GM19328 (cell line): ENCODE data around the gene SYT1.
A peak's percentile ranks its signal among the peaks of the same experiment; 100 is the strongest.

Source experiments
- ATAC-seq: cut with Tn5 transposase; IDR thresholded peaks from one replicate; pipeline ENCODE4 v1.9.1; 2021; ENCODE audit warnings: mild to moderate bottlenecking, moderate library complexity; ENCODE audit not compliant: unreplicated experiment

The SYT1 gene

DNA sequence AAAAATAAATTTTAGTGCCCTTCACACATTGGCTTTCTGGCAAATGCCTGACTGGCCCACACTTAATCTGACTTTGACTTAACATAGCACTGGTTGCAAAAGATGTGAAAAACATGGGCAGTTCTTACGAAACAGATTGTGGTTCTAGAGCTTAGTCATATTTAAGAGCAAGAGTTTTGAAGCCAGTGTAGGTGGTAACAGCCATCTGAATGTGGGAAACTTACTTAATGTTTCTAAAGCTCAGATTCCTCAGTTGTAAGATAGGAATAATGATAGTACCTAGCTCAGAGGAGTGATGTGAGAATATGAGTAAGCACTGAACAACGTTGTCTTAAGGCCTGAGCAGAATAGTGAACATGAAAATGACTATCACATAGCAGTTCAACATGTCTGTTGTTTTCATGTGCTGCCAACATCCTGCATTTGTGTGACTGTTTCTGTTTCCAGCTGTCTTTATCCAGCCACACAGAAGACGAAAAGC lies 262.7 kb downstream of the SYT1 start:
- peak; percentile 90 for ATAC-seq

DNA sequence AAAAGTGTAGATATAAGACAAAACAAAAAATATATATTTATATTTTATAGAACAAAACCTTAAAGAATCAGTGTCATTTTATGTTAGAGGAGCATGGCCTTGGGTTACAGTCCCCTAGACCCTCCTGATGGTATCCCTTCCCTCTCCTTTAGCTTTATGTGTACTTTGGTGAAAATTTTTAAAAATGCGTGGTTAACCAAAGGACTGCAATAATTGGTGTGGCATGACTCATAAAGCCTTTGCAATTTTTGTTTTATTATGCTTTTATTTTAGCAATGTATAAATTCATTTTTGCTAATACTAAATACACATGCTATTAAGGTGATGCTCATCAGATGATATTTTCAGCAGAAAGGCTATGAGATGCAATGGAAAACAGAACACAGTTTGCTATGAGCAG lies 264.4 kb downstream of the SYT1 start:
- no peak for ATAC-seq

DNA sequence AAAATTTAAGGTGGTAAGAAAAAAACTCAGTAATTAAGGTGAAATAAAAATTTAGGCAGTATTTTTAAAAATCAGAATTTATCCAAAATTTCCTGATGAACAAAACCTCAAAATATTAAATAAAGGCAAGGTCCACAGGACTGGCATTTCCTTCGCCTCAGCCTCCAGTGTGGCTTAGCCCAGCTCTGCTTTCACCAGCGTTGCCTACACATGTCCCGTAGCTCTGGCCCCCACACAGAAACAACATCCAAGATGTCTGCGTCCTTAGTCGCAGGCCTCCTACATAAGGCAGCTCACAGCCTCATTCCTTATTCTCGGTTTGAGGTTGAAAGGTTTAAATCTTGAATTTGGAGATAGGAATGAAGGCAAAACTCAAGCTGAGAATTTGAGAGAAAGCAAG lies 274.3 kb downstream of the SYT1 start:
- ATAC-seq: no peak

DNA sequence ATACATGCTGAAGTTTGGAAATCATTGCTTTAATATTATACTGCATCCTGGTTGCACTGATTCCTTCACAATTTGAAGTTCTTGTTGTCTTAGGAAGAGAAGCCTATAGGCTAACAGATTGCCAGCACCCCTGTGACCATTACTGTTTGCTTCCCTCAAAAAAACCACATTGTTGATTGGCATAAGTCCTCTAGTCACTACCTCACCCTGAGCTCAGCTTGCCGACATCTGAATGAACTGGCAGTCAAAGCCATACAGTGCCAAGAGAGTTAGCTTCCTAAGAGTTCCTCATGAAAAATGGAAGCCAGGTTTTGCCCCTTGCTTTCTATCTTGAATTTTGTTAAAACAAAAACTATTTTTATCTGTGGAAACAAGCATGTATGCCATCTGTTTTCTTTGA lies 276.1 kb downstream of the SYT1 start:
- no peak for ATAC-seq

DNA sequence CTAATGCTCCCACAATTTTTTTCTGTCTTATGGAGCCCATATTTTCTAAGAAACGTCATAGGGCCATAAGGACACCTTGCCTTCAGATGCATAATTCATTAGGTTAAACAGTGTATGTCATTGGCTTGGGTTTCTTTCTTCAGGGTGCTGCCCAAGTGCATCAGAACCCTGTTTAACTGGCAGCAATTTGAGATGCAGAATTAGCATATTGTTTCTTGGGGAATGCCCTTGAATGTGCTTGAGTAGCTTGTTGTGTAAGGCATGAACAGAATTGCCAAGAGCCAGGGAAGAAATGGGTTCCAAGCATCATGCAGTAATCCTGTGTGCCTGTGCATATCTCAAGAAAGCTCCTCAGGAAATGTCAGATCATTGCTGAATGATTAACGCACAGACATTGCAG lies 277.2 kb downstream of the SYT1 start:
- ATAC-seq: no peak

DNA sequence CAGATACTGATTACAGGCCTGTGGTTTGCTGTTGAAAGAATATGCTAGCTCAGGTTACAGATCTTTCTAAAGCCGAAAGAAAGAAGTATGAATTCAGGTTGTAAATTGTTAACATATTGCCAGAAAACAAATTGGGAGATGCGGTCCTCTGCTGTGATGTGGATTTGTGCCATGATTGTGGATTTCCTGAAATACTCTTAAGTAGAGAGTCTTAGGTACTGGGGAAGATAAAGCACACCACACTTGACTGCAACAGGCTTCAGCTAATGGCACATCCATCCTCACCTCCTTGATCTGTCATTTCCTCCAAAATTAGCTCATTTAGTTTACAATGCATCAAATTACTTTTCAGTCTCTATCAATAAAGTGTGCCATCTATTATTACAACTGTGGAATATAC lies 279.2 kb downstream of the SYT1 start:
- no peak for ATAC-seq

DNA sequence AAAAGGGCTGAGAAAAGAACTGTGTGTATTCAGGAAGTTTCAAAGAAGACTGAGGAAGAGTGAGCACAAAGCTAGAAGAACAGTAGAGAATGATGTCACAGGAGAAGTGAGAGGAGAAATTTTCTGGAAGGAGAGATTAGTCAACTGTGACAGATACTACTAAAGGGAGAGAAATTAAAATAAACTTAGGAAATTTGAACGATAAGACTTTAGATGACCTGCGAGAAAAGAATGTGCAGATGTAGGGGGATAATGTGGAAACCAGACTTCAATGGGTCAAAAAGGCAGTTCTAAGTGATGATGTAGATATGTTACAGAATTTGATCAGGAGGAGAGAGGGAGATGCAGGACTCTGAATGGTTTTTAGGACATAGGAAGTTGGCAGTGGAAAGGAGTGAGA lies 287.4 kb downstream of the SYT1 start:
- no peak for ATAC-seq

DNA sequence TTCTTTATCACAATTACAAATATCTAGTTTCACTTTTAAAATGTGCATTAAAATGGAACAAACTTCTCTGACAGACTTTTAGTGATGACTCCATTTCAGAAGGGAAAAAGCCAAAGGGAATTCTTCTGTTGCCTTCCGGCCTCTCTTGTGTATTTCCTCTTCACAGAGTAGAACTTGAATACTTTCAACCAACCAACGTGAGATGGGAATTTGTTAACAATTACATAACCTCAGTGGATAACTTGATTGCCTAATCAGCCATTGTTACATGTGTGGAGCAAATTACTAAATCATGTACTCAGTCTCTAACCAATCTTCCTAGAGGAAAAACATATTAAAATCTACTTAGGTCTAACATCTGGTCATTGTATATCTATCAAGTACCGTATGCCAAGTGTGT lies 291.1 kb downstream of the SYT1 start:
- ATAC-seq: no peak

DNA sequence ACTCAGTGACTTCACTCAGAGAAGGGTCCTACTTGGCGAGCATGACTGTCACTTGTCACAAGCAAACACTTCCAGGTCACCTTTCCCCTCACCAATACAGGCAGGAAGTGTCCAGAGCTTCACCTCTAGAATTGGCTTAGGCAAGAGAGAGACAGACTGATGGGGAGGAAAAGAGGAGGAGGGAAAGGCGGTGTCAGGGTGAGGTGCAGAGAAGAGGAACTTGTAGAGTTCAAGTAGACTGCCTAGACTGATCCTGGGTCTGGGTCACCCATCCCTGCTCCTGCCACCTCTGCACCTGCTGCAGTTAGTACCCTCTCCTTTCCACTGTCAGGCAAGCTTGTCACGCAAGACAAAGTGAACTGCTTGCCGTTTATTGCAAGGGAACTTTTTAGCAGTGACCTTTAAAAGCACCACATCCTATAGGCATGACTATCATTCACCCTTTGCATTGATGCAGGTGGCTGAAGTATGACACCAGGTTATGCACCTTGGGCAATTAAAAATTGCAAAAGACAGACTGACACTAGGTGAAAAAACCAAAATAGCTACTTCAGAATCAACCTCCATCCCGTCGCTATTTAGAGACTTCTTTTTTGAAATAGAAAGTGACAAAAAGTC lies 292.4 kb downstream of the SYT1 start:
- no peak for ATAC-seq

DNA sequence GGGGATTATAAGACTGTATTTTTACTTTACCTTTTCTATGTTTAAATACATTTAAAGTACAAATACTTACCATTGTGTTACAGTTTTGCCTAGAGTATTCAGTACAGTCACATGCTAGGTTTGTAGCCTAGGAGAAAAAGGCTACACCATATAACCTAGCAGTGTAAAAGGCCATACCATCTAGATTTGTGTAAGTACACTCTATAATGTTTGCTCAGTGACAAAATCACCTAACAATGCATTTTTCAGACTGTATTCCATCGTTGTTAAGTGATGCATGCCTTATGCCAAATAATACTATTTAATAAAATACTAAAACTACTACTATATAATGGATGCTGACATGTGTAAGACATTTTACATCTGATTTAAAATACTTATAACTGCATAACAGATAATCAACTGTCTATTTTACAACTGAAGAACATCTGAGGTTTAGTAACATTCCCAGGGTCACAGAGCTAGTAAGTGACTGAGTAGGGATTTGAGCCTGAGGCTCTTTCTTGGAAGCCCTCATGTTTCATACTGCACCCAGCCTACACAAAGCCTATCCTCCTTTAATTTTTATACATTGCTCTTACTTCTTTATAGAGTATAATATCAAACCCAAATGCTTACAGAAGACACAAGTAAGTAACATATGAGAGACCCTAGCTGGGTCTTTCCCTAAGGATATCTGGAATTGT lies 296.8 kb downstream of the SYT1 start:
- no peak for ATAC-seq

DNA sequence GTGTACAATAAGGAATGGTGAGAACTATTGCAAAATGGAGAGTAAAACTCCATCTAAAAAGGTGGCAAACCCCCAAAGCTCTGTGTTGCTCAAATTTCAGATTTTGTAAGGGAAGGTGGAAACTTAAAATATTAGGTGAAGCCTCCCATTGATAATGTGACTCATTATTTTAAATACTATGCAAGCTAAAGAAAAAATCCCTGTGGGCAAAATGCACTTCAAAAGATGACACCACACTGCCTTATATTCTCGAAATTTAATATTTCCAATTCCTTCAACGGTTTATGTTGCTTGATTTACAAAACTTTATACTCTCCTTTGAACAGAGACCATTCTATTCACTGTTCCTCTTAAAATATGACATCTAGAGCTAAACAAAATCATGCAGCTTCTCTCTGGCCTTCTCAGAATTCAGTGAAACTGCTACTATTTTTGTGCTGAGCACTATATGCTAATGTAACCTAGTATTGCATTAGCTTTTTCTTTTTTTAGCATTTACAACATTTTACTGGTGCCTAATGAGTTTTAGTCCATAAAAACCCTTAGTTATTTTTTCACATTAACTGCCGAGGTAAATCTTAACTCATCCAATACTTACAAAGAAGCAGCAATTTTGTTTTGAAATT lies 297.7 kb downstream of the SYT1 start:
- ATAC-seq: no peak

DNA sequence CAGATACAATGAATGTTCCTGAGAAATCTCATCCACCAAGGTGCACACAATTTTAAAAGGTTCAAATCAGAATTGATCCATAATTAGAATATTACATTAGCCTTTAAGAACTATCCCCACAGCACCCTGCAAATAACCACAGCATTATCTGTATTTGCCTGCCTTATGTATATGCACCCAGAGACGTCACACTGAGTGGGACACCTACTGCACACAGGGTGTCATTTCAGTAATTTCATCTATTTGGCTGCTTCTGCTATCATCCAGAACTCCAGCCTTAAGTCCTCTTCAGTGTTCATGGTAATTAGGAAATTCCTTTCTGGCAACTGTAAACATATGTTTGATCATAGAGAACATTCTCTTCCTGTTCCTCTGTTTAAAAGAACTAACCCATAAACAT lies 298.4 kb downstream of the SYT1 start:
- ATAC-seq: no peak

DNA sequence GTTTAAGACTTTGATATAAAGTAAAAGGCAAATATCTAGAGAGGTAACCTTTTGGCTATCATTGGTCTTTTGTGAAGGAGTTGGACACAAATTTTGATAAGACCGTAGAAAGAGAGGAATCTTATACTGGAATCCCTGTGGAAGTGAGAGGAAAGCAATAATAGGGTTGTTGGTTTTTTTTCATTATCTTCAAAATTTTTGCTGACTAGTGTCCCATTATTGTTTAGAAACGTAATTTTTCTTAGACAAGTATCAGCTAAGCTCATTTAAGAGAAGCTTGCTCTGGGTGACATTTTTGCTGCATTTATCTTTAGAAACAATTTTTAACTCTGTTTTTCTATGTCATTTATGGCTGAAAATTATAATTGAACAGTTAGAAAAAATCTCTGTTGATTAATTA lies 300.3 kb downstream of the SYT1 start:
- ATAC-seq: no peak

DNA sequence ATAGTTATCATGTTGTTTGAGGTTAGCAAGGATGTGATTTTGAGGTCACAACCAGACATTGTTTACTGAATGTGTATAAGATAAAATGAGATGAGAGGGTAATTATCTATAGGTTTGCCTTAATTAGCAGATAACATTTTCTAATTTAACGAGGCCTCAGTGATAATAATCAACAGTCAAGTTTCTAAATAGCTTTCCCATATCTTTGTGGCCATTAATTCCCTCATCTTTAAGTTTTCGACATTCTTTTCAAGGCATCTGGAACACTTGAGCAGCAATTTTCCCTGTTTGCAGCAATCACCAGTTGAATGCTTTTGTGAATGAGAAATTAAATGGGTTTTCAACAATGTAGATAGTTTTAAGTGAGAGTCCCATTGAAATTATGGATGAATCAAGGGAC lies 304.1 kb downstream of the SYT1 start:
- ATAC-seq: no peak

DNA sequence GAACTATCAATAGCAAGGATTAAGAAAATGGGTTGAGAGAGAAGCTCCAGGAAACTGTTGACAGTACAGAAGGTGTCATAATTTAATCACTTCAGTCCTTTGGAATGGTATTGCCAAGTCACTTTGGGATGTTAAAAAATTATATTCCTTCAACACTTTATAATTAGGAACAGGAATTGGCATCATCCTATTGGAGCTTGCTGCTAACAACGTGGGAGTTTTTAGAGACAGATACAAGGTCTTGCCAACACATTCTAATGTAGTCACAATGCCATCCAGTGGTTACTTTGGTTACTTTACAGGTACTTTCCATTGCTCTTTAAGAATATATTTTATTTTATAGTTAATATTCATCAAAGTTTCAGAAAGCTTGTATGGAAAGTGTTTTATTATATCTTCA lies 310.1 kb downstream of the SYT1 start:
- peak; percentile 57 for ATAC-seq

DNA sequence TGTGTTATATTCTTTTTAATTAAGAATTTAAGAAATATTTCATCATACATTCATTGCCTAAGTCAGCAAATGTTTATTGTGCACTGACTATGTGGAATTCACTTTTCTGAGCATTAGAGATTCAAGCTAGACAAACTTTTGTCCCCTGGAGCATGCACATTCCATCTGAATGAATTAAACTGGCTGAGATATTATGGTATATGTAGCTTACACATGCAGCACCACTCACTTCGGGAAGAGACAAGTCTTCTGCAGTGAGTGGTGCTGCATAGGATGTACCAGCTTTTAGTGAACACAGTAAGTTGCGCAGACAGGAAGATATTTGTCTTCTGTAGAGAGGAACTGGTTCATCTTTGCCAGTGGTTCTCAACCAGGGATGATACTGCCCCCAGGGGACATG lies 318.4 kb downstream of the SYT1 start:
- ATAC-seq: no peak

DNA sequence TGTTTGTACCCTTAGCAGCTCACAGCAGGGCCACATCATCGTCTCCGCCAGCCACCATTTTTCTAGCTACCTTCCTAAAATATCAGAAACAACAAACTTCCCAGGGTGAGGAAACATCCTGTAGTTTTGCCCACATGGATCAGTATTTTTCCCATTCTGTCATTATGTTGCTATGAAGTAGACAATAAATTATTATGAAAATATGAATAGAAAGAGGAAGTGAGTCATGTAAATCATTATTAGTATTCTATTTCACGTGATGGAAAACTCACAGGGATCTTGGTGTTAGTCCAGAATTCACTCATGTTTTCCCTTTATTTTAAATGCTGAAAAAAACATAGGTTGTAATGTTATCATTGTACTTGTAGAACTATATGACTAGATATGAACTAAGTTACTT lies 319.4 kb downstream of the SYT1 start:
- ATAC-seq: no peak

DNA sequence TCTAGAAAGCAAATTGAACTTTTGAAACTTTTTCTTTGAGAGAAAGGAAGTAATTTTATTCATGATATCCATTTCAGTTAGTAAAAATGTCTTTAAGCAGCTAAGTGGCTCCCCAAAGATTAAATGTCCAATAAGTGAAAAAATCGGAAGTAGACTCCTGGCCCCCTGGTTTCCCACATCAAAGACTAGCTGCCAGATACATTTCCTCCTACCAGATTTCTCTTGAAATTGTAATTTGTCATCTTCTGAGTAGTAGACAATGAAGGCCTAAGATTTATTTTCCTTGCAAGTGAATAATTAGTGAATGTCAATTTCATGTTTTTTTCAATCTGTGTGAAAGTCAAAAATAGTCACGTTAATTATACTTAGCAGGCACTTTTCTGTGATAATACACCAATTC lies 321.9 kb downstream of the SYT1 start:
- no peak for ATAC-seq

DNA sequence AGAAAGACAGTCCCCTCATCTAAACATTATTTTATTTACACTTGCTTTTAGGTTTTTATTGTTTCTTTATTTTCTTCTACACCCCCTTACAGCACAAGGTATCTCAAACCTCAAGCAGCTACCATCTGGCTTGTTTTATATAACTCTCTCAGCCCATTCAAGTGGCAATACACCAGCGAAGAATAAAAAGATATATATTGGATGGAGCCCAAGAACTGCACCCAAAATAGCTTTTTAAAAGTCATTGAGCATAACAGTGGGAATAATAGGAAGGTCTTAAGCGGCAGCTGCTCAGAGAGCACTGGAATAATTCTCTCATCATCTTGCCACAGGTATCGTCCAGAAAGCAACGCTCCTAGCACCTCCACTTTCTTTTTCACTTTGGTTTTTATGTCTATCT lies 322.5 kb downstream of the SYT1 start:
- no peak for ATAC-seq

DNA sequence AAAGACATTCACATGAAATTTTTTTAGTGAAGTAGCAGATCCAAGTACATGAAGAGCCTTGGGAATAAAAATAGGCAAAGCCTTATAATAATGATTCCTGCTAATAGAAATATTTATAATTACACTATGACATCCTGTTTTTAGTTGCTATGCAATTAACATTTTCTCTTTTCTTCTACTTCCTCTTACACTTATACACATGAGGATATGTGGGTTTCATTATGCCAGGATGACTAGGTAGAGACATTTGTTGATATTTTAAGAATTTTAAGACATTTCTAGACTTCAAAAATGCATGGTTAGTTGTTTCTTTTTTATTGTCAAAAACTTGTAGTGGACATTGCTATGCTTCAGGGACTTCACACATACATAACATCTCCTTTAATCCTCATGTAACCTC lies 326.8 kb downstream of the SYT1 start:
- ATAC-seq: no peak

DNA sequence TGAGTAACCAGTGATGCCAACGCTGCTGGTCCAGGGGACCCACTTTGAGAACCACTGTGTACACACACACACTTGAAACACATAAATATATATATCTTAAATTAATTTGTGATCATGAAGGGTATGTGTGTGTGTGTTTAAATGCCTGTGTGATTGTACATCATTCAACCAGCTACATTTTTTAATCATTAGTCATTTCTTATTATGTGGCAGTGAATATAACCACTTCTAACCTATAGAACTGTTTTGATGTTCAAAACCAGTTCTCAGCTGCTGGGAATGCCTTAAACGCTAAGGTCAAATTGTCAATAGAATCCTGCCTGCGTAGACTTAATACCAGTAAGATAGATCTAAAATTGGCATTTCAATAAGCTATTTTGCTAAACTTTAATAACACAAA lies 330.0 kb downstream of the SYT1 start:
- no peak for ATAC-seq

DNA sequence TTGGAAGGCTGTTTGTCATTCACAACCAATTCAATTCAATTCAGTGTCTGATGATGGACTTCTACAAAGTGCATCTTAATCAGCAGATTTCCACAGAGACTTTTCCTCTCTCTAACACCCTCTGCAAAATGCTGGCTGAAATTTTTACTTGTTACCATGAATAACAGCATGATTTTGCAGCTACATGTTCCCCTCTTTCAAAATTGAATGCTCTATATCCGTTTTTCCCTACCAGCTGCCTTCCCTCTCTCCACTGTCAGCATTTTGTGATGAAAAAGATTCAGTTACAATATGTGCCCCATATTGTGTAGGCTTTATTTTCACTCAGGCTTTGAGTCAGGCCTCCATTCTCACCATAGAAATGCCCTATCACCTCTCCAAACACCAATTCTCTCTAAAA lies 334.6 kb downstream of the SYT1 start:
- ATAC-seq: no peak

DNA sequence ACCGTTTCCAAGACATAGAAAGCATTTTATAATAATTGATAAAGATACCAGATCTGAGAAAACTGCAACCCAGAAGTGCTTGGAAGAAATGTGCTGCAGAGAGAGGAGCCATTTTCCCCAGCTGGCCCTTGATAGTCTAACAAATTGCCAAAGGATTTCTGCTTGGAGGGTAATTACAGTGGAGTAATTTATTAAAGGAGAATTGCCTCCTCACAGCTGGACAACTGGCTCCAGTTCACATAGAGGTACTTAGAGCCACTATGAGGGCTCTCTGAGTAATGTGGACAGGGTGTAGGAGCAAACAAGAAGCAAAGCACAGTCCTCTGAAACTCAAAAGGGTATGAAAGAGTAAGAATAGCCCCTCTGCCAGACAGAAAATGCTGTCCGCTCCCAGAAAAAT lies 335.6 kb downstream of the SYT1 start:
- no peak for ATAC-seq
